ENCODE measurements around the gene LNP1.

GRCh38 chr3:100458814-100459213 is 57.5 kb downstream of the LNP1 start:
- TF ChIP-seq EZH2phosphoT487 (IDR thresholded peaks at IDR 0.05; ENCODE audit: insufficient read depth, low read depth) (no peak), EZH2 (IDR thresholded peaks at IDR 0.05; ENCODE audit: insufficient read depth, poor library complexity, severe bottlenecking) (no peak)

Measured in GM23248 (cell line).